HG03457 (cell line): ENCODE data around the gene PINLYP.

Experiments used
- ATAC-seq: cut with Tn5 transposase; IDR thresholded peaks from one replicate; pipeline ENCODE4 v1.9.1; 2021; ENCODE audit warnings: moderate number of reproducible peaks; ENCODE audit not compliant: unreplicated experiment

PINLYP gene

GRCh38 chr19:43626838-43627237 is 51.2 kb downstream of the PINLYP start:
- ATAC-seq: no peak

GRCh38 chr19:43628646-43629326 is 53.2 kb downstream of the PINLYP start:
- ATAC-seq: no peak

DNA sequence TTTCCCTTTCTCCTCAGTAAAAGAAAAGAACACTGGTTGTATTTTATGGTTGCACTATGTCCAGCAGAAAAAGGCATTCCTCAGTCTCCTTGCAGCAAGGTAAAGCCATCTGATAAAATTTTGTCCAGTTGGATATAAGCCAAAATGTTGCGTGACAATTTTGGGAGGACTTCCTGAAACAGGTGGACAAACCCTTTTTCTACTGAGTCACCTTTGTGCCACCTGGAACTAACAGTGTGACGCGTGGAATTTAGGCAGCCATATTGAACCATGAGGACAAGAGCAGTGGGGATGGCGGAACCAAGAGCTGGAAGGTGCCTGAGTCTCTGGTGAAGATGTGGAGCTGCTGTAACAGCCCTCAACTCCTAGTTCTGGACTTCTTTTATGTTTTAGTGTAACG is 55.9 kb downstream of the PINLYP start:
- no peak for ATAC-seq
